Nephron (organoid): ENCODE data around the gene RNU1-2.
"Not testable (repeated sequence)": the region's sequence is repeated elsewhere in the genome, so short reads cannot be mapped to it uniquely, and the experiment has no call there.

Experiments used
- H3K27ac Mint-ChIP-seq, 3 experiments: 2 replicates each; pipeline ENCODE4 v1.8.0; 2020; ENCODE audit warnings: mixed read lengths in 3 of 3, mild to moderate bottlenecking in 2 of 3, moderate library complexity in 1 of 3
- H3K27me3 Mint-ChIP-seq: 2 replicates; pipeline ENCODE4 v1.8.0; 2021; ENCODE audit warnings: low read depth, mild to moderate bottlenecking, moderate library complexity, mixed read lengths
- H3K36me3 Mint-ChIP-seq: 2 replicates; pipeline ENCODE4 v1.8.0; 2020; ENCODE audit warnings: low read depth, mixed read lengths
- H3K4me1 Mint-ChIP-seq: 2 replicates; pipeline ENCODE4 v1.8.0; 2020; ENCODE audit warnings: mixed read lengths
- H3K4me3 Mint-ChIP-seq, 3 experiments: 2 replicates each; pipeline ENCODE4 v1.8.0; 2020; ENCODE audit warnings: mild to moderate bottlenecking in 3 of 3, mixed read lengths in 3 of 3, moderate library complexity in 2 of 3
- H3K9me3 Mint-ChIP-seq: 2 replicates; pipeline ENCODE4 v1.8.0; 2020; ENCODE audit warnings: mixed read lengths
- CTCF ChIP-seq, 3 experiments: fragments of 200-600 bp; sonication (generic); IDR thresholded peaks; one replicate each; pipeline ENCODE4 v1.5.0; 2021; ENCODE audit warnings: antibody characterized with exemption in 3 of 3; ENCODE audit not compliant: unreplicated experiment in 3 of 3

RNU1-2 gene

GRCh38 chr1:16915627-16915973 is 19.8 kb downstream of the RNU1-2 start:
- no peaks in the 10 kb centered on the region for H3K9me3 Mint-ChIP-seq
- H3K36me3 Mint-ChIP-seq, result no peaks in the 10 kb centered on the region
- peak overlapping the region; percentile 72 to 89 (median 77) for H3K27ac Mint-ChIP-seq
- H3K4me3 Mint-ChIP-seq, result peak overlapping the region; percentile 83 to 90 (median 84)
- H3K27me3 Mint-ChIP-seq, result peaks cover 3% of the 10 kb centered on the region
- H3K4me1 Mint-ChIP-seq, result peaks cover 9% of the 10 kb centered on the region
- TF ChIP-seq CTCF (IDR thresholded peaks at IDR 0.05; ENCODE audit: unreplicated experiment in 3 of 3), result no peak

GRCh38 chr1:16916036-16916880 is 20.5 kb downstream of the RNU1-2 start:
- not testable (repeated sequence) for H3K36me3 Mint-ChIP-seq, H3K9me3 Mint-ChIP-seq, H3K27me3 Mint-ChIP-seq
- H3K4me3 Mint-ChIP-seq, result peak overlapping the region; percentile 59 to 80 (median 77)
- peak overlapping the region; percentile 66 to 77 (median 72) for H3K27ac Mint-ChIP-seq
- H3K4me1 Mint-ChIP-seq, result peaks cover 10% of the 10 kb centered on the region

GRCh38 chr1:16918371-16918770 is 22.6 kb downstream of the RNU1-2 start:
- Mint-ChIP-seq H3K4me1 (peaks cover 16% of the 10 kb centered on the region), H3K27ac (no peak overlapping the region), H3K36me3 (no peaks in the 10 kb centered on the region), H3K9me3 (no peaks in the 10 kb centered on the region), H3K4me3 (no peak overlapping the region), H3K27me3 (peaks cover 5% of the 10 kb centered on the region)
- no peak for TF ChIP-seq CTCF (IDR thresholded peaks at IDR 0.05; ENCODE audit: unreplicated experiment in 3 of 3)

GRCh38 chr1:16918936-16919665 is 23.3 kb downstream of the RNU1-2 start:
- not testable (repeated sequence) for H3K4me3 Mint-ChIP-seq, H3K27me3 Mint-ChIP-seq, H3K27ac Mint-ChIP-seq, H3K36me3 Mint-ChIP-seq, H3K9me3 Mint-ChIP-seq
- H3K4me1 Mint-ChIP-seq, result peaks cover 16% of the 10 kb centered on the region

- H3K4me3 Mint-ChIP-seq, result no peak overlapping the region
- peaks cover 3% of the 10 kb centered on the region for H3K27me3 Mint-ChIP-seq
- H3K4me1 Mint-ChIP-seq, result peaks cover 15% of the 10 kb centered on the region
- peak overlapping the region in 1 of 3 experiments; percentile 26 for H3K27ac Mint-ChIP-seq
- no peak for TF ChIP-seq CTCF (IDR thresholded peaks at IDR 0.05; ENCODE audit: unreplicated experiment in 3 of 3)
- no peaks in the 10 kb centered on the region for H3K36me3 Mint-ChIP-seq
- H3K9me3 Mint-ChIP-seq, result no peaks in the 10 kb centered on the region
Observed at GRCh38 chr1:16920951-16921350, 25.2 kb downstream of the RNU1-2 start.

GRCh38 chr1:16921391-16922185 is 25.8 kb downstream of the RNU1-2 start, which contains the start of gene CROCC:
Gene CROCC, plus strand, starts transcription at chr1:16921931. Its CDS starts 88 bp downstream, at chr1:16922019.
- Mint-ChIP-seq H3K36me3 (no peaks in the 10 kb centered on the region), H3K27me3 (peaks cover 3% of the 10 kb centered on the region), H3K27ac (peak within 1 kb of the TSS; percentile 26 to 55 (median 46)), H3K4me3 (peak within 1 kb of the TSS; percentile 43 to 78 (median 68)), H3K4me1 (peaks cover 17% of the 10 kb centered on the region), H3K9me3 (no peaks in the 10 kb centered on the region)
- TF ChIP-seq CTCF (IDR thresholded peaks at IDR 0.05; ENCODE audit: unreplicated experiment in 3 of 3), result no peak
